ENCODE results near the gene VWF.
"Not testable (repeated sequence)": the region's sequence is repeated elsewhere in the genome, so short reads cannot be mapped to it uniquely, and the experiment has no call there.

VWF gene

GRCh38 chr12:6146509-6146908 lies 22.0 kb upstream of the VWF start:
- no peak overlapping the region for H3K4me2 ChIP-seq (ENCODE audit: low read length)
- no peak overlapping the region for H2AFZ ChIP-seq (ENCODE audit: low read length)
- H3K9me3 ChIP-seq (ENCODE audit: low read length) = no peaks in the 10 kb centered on the region
- TF ChIP-seq CTCF (IDR thresholded peaks at IDR 0.05; ENCODE audit: low read length) (no peak), EZH2 (IDR thresholded peaks at IDR 0.05; ENCODE audit: borderline replicate concordance, low read length) (no peak)
- no peaks in the 10 kb centered on the region for H3F3A ChIP-seq (ENCODE audit: insufficient read depth, low read length)
- H3K9me2 ChIP-seq (ENCODE audit: low read depth, low read length) = no peaks in the 10 kb centered on the region
- H3K4me1 ChIP-seq (ENCODE audit: insufficient read depth, low read length, severe bottlenecking) = no peaks in the 10 kb centered on the region
- no peak overlapping the region for H3K27ac ChIP-seq (ENCODE audit: low read depth, low read length, poor library complexity, severe bottlenecking)
- H3K27me3 ChIP-seq (ENCODE audit: insufficient read depth, low read length) = no peaks in the 10 kb centered on the region
- H3K36me3 ChIP-seq (ENCODE audit: insufficient read depth, low read length) = no peaks in the 10 kb centered on the region
- H3K9ac ChIP-seq (ENCODE audit: low read length) = no peak overlapping the region
- no peaks in the 10 kb centered on the region for H3K79me2 ChIP-seq (ENCODE audit: insufficient read depth, low read length)
- no peak overlapping the region for H3K4me3 ChIP-seq (ENCODE audit: low read depth, low read length, poor library complexity, severe bottlenecking)
- H4K20me1 ChIP-seq (ENCODE audit: insufficient read depth, low read length) = no peaks in the 10 kb centered on the region

- no peaks in the 10 kb centered on the region for H3K9me2 ChIP-seq (ENCODE audit: low read depth, low read length)
- H3K27me3 ChIP-seq (ENCODE audit: insufficient read depth, low read length) = no peaks in the 10 kb centered on the region
- no peaks in the 10 kb centered on the region for H3K79me2 ChIP-seq (ENCODE audit: insufficient read depth, low read length)
- H4K20me1 ChIP-seq (ENCODE audit: insufficient read depth, low read length) = no peaks in the 10 kb centered on the region
- no peak for TF ChIP-seq EZH2 (IDR thresholded peaks at IDR 0.05; ENCODE audit: borderline replicate concordance, low read length)
- no peak for TF ChIP-seq CTCF (IDR thresholded peaks at IDR 0.05; ENCODE audit: low read length)
- no peak overlapping the region for H3K4me3 ChIP-seq (ENCODE audit: low read depth, low read length, poor library complexity, severe bottlenecking)
- H2AFZ ChIP-seq (ENCODE audit: low read length) = no peak overlapping the region
- H3K36me3 ChIP-seq (ENCODE audit: insufficient read depth, low read length) = no peaks in the 10 kb centered on the region
- H3K9me3 ChIP-seq (ENCODE audit: low read length) = no peaks in the 10 kb centered on the region
- no peak overlapping the region for H3K9ac ChIP-seq (ENCODE audit: low read length)
- H3F3A ChIP-seq (ENCODE audit: insufficient read depth, low read length) = no peaks in the 10 kb centered on the region
- H3K4me1 ChIP-seq (ENCODE audit: insufficient read depth, low read length, severe bottlenecking) = peaks cover 8% of the 10 kb centered on the region
- no peak overlapping the region for H3K27ac ChIP-seq (ENCODE audit: low read depth, low read length, poor library complexity, severe bottlenecking)
- H3K4me2 ChIP-seq (ENCODE audit: low read length) = no peak overlapping the region
Measured at GRCh38 chr12:6145564-6145963, 21.1 kb upstream of the VWF start.

DNA sequence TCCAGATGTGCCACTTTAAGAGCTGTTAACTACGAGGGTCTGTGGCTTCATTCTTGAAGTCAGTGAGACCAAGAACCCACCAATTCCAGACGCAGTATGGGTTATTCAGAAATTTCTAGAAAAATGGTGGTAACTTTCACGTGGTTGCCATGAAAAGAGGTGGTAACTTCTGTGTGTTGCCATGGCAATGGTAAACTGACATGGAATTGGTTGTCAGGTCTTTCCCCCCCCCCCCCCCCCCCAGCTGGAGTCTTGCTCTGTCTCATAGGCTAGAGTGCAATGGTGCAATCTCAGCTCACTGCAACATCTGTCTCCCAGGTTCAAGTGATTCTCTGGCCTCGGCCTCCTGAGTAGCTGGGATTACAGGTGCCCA lies 18.8 kb upstream of the VWF start:
- no peak overlapping the region for H3K9ac ChIP-seq (ENCODE audit: low read length)
- H4K20me1 ChIP-seq (ENCODE audit: insufficient read depth, low read length) = no peaks in the 10 kb centered on the region
- no peaks in the 10 kb centered on the region for H3K9me2 ChIP-seq (ENCODE audit: low read depth, low read length)
- H2AFZ ChIP-seq (ENCODE audit: low read length) = no peak overlapping the region
- no peaks in the 10 kb centered on the region for H3K79me2 ChIP-seq (ENCODE audit: insufficient read depth, low read length)
- TF ChIP-seq EZH2 (IDR thresholded peaks at IDR 0.05; ENCODE audit: borderline replicate concordance, low read length) = no peak
- TF ChIP-seq CTCF (IDR thresholded peaks at IDR 0.05; ENCODE audit: low read length) = no peak
- H3K36me3 ChIP-seq (ENCODE audit: insufficient read depth, low read length) = no peaks in the 10 kb centered on the region
- H3F3A ChIP-seq (ENCODE audit: insufficient read depth, low read length) = no peaks in the 10 kb centered on the region
- H3K9me3 ChIP-seq (ENCODE audit: low read length) = no peaks in the 10 kb centered on the region
- H3K4me1 ChIP-seq (ENCODE audit: insufficient read depth, low read length, severe bottlenecking) = peaks cover 8% of the 10 kb centered on the region
- H3K4me2 ChIP-seq (ENCODE audit: low read length) = no peak overlapping the region
- no peaks in the 10 kb centered on the region for H3K27me3 ChIP-seq (ENCODE audit: insufficient read depth, low read length)
- H3K4me3 ChIP-seq (ENCODE audit: low read depth, low read length, poor library complexity, severe bottlenecking) = no peak overlapping the region
- no peak overlapping the region for H3K27ac ChIP-seq (ENCODE audit: low read depth, low read length, poor library complexity, severe bottlenecking)

DNA sequence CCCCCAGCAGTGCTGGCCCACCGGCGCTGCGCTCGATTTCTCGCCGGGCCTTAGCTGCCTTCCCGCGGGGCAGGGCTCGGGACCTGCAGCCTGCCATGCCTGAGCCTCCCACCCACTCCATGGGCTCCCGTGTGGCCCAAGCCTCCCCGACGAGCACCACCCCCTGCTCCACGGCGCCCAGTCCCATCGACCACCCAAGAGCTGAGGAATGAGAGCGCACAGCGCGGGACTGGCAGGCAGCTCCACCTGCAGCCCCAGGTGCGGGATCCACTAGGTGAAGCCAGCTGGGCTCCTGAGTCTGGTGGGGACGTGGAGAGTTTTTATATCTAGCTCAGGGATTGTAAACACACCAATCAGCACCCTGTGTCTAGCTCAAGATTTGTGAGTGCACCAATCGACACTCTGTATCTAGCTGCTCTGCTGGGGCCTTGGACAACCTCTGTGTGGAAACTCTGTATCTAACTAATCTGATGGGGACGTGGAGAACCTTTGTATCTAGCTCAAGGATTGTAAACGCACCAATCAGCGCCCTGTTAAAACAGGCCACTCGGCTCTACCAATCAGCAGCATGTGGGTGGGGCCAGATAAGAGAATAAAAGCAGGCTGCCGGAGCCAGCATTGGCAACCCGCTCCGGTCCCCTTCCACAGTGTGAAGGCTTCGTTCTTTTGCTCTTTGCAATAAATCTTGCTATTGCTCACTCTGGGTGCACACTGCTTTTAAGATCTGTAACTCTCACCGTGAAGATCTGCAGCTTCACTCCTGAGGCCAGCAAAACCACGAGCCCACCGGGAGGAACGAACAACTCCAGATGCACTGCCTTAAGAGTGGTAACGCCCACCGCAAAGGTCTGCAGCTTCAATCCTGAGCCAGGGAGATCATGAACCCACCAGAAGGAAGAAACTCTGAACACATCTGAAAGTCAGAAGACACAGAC lies 18.2 kb upstream of the VWF start:
- not testable (repeated sequence) for H3K79me2 ChIP-seq (ENCODE audit: insufficient read depth, low read length); H3K4me1 ChIP-seq (ENCODE audit: insufficient read depth, low read length, severe bottlenecking)

GRCh38 chr12:6141731-6142367 lies 17.4 kb upstream of the VWF start:
- not testable (repeated sequence) for H3F3A ChIP-seq (ENCODE audit: insufficient read depth, low read length); H3K4me3 ChIP-seq (ENCODE audit: low read depth, low read length, poor library complexity, severe bottlenecking); H3K9me3 ChIP-seq (ENCODE audit: low read length); H3K79me2 ChIP-seq (ENCODE audit: insufficient read depth, low read length); H3K27me3 ChIP-seq (ENCODE audit: insufficient read depth, low read length); H3K36me3 ChIP-seq (ENCODE audit: insufficient read depth, low read length); H3K4me1 ChIP-seq (ENCODE audit: insufficient read depth, low read length, severe bottlenecking); H2AFZ ChIP-seq (ENCODE audit: low read length); H4K20me1 ChIP-seq (ENCODE audit: insufficient read depth, low read length); H3K4me2 ChIP-seq (ENCODE audit: low read length); H3K9me2 ChIP-seq (ENCODE audit: low read depth, low read length); H3K27ac ChIP-seq (ENCODE audit: low read depth, low read length, poor library complexity, severe bottlenecking); H3K9ac ChIP-seq (ENCODE audit: low read length)

More for the DNA sequence above, 18.2 kb upstream of the VWF start:
- H4K20me1 ChIP-seq (ENCODE audit: insufficient read depth, low read length); H3K9me3 ChIP-seq (ENCODE audit: low read length); H3K9ac ChIP-seq (ENCODE audit: low read length); H3K4me2 ChIP-seq (ENCODE audit: low read length); H3K4me3 ChIP-seq (ENCODE audit: low read depth, low read length, poor library complexity, severe bottlenecking); H3F3A ChIP-seq (ENCODE audit: insufficient read depth, low read length); H3K27ac ChIP-seq (ENCODE audit: low read depth, low read length, poor library complexity, severe bottlenecking); H3K36me3 ChIP-seq (ENCODE audit: insufficient read depth, low read length); H3K27me3 ChIP-seq (ENCODE audit: insufficient read depth, low read length); H3K9me2 ChIP-seq (ENCODE audit: low read depth, low read length); H2AFZ ChIP-seq (ENCODE audit: low read length): not testable (repeated sequence)

All from OCI-LY1 (cell line).